GM12801 (cell line): ENCODE measurements around the gene FBXW11.

Source experiments
- TF ChIP-seq, protein P1 (sequence below): IDR thresholded peaks from one replicate; pipeline ENCODE4 v1.5.1; 2011; ENCODE audit warnings: control low read depth; ENCODE audit not compliant: insufficient read length; ENCODE audit errors: extremely low read depth

Gene FBXW11

DNA sequence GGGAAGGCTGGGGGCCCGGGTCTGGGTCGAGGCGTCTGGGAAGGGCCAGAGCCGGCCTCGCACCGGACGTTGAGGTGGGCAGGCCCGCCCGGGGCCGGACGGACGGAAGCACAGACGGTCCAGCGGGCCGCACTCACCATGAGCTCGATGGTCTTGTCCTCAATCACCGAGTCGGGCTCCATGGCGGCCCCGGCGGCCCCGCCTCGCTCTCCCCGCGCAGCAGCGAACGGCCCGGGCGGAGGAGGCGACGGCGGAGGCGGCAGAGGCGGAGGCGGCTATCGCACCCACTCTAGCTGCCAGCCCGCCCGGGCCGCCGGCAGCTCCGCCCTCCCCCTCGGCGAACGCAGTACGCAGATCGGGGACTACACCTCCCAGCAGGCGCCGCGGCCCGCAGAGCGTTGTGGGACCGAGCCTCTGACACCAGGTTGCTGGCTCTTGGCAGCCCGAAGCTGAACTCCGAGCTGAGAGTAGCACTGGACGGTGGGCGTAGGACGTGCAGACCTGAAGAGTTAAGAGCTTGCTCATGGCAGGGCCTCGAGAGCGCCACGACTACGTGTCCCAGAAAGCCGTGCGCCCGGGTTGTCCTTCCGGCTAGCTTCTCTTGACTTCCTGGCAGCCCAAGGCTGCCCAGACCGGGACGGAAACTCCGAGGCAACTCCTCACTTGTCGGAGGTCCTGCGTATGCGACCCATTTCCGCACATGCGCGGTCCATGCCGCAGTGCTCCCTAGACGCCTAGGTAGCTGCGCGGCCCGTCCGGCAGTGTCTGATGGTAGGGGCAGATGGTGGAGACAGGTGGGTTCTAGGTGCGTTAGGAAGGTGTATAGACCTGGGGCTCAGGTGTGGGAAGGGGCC lies at the start of gene FBXW11:
FBXW11 (minus strand) TSS at position 318 of the 854 bp plus-strand sequence; CDS start at position 182, 136 bp downstream.
- TF ChIP-seq, protein P1, sequence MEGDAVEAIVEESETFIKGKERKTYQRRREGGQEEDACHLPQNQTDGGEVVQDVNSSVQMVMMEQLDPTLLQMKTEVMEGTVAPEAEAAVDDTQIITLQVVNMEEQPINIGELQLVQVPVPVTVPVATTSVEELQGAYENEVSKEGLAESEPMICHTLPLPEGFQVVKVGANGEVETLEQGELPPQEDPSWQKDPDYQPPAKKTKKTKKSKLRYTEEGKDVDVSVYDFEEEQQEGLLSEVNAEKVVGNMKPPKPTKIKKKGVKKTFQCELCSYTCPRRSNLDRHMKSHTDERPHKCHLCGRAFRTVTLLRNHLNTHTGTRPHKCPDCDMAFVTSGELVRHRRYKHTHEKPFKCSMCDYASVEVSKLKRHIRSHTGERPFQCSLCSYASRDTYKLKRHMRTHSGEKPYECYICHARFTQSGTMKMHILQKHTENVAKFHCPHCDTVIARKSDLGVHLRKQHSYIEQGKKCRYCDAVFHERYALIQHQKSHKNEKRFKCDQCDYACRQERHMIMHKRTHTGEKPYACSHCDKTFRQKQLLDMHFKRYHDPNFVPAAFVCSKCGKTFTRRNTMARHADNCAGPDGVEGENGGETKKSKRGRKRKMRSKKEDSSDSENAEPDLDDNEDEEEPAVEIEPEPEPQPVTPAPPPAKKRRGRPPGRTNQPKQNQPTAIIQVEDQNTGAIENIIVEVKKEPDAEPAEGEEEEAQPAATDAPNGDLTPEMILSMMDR = no peak

DNA sequence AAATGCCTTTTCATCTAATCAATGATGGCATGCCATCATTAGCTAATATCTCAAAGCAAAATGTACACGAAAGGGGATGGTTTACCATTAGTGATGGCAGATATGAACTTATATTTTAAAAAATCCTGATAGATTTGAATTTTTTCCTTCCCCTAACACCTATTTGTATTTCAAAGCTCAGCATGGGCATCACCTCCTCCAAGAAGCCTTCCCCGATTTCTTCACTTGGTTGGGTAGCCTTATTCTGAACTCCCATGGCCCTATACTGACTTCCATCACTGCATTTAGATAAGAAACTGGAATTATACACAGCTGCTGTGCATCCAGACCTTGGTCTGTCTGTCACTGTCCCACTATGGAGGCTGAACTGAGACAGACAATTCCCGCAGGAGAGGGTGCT lies 49.6 kb upstream of the FBXW11 start:
- TF ChIP-seq, protein P1 = no peak

DNA sequence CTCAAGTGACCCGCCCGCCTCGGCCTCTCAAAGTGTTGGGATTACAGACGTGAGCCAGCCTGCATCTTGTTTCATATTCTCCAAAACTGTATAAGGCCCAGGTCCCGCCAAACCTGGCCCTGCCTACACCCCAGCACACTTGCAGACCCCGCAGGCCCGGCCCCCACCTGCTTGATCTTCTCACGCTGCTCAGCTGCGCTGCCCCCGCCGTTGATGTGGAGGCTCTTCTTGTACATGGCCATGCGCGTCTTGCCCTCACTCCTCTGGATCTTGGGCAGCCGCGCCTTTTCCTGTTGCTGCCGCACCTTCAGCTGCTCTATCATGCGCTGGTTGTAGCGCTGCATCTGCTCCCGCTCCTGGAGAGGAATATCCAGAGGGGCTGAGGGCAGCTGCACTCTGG lies 49.0 kb upstream of the FBXW11 start:
- TF ChIP-seq, protein P1 = no peak

DNA sequence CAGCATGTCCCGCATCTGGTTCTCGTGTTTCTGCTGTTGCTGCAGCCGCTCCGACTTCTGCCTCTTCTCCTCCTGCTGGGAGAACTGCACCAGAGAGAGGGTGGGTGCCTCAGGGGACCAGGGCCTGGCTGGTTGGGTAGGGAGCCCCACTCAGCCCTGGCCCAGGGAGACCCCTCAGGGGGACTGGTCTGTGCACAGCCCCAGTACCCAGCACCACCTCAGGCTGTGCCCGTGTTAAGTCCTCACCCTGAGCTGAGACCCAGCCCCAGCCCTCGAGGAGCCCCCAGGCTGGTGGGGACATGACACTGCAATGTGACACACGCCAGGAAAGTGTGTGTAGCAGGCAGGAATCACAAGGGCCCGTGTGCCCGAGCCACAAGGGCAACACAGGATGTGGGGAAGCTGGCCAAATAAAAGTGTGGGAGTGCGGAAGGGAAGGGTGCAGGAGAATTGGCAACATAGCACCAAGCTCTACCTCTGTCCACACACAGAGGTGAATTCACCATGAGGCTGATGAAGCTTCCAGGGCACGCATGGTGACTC lies 48.2 kb upstream of the FBXW11 start:
- TF ChIP-seq, protein P1 = no peak

DNA sequence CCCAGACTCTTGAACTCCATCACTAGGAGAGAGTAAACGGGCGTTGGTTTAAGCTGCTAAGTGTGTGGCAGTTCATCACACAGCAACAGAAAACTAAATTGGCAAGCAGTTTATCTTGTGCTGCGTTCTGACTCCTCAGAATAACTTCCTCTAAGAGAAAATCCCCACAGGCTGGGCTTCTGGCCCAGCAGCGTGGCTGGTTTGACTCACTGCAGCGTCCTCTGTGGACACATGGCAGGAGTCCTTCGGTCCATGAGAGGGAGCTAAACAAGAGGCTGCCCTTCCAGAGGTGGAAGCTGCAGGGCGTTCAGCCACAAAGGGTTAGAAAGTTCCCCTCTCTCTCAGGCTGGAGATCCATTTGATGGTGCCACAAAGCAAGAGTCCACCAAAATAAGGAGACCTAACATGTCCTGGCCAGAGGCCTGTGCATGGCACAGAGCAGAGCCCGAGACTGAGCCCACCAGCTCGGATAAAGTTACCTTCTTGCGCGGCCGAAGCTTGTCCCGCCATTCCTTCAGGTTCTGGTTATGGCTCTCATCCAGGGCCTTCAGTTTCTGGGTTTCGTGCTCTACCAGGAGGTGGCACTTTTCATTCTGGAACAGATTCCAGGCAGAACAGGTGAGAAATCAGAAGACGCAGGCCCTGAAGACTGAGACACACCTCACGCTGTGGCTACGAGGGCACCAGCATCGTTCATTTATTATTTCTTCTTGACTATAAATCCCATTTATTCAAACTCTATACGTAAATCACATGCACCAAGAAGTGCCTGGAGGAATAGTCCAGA lies 46.2 kb upstream of the FBXW11 start:
- TF ChIP-seq, protein P1 = no peak

DNA sequence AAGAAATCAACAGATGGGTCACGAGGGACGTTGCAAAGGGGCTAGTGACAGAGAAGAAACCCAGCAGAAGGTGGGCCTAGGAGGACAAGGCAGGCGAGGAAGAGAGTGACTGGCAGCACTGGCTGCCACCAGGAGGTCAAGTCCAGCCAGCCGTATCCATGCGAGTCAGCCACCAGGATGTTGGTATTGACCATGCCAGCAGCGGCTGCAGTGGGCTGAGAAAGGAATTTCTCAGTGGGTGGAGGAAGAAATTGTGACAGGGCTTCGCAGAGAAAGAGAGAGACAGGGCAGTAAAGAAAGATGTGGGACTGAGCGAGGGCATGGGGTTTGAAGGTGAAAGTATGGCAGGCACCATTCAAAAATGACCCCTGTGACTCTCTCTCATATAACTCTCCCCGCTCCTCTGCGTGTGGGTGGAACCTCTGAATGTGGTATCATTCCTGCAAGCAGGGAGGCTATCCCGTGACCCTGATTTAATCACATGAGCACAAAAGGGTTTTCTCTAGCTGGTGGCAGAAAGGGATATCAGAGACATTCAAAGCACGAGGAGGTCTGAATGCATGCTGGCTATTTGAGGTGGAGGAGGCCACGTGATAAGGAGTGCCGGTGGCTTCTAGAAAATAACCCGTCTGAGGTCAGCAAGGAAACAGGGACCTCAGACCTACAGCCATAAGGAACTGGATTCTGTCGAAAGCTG lies 45.4 kb upstream of the FBXW11 start:
- TF ChIP-seq, protein P1 = no peak

DNA sequence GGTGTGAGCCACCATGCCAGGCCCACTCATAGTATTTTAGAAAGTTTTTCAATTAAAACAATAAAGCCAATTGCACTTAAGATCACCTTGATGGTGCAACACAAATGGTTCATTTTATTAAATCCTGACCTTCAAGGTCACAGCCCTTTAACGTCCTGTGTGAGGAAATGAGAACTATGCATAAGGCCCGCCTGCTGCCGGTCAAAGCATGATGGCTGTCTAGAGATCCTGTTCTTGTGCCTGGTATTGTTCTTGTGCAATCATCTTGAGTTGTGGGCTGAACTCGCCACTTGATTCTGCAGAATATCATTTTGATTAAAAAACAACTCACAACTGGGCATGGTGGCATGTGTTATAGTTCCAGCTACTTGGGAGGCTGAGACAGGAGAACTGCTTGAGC lies 43.6 kb upstream of the FBXW11 start:
- TF ChIP-seq, protein P1 = no peak
